B cell (primary cell): ENCODE data around the gene WDR6.

Experiments used
- CTCF ChIP-seq: fragments of 200-600 bp; IDR thresholded peaks from one replicate; pipeline ENCODE4 v1.8.0; 2022; ENCODE audit warnings: antibody characterized with exemption, mild to moderate bottlenecking
- EZH2 ChIP-seq: IDR thresholded peaks from 2 replicates; pipeline ENCODE4 v1.6.1; 2012; ENCODE audit warnings: borderline replicate concordance, low read depth, mild to moderate bottlenecking, moderate library complexity, low read length; ENCODE audit not compliant: insufficient read depth, poor library complexity, severe bottlenecking

DNA sequence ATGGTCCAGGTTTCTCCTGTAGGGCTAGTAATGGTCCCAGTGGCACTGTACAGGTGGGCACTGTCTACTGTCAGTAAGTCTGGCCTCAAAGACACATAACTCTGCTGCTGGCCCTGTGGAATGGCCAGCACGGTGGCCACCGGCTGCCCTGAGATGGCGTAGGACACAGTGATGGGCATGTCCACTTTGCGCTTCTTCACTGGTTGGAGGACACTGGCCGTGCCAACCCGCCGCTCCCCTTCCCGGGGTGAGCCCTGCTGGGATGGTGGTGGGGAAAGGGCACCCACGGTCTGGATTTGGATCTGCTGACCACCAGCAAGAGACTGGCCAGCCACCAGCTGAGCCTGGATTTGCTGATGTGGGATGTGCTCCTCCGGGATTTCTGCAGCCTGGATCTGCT, 50.1 kb downstream of the WDR6 start:
- no peak for TF ChIP-seq CTCF
- TF ChIP-seq EZH2 = no peak
